Lower leg skin (tissue), 3 donors: Measurements from ENCODE around the gene NKD1.

ENCODE experiments used
- POLR2A ChIP-seq, 2 donors: fragments of 450-650 bp; IDR thresholded peaks; one replicate each; pipeline ENCODE4 v1.6.1; 2016 to 2017; ENCODE audit warnings: antibody characterized with exemption in 2 of 2, mild to moderate bottlenecking in 1 of 2, moderate library complexity in 1 of 2
- TF ChIP-seq, protein P1 (sequence below), 3 donors: fragments of 450-650 bp; IDR thresholded peaks; one replicate each; pipeline ENCODE4 v1.5.1; 2016; ENCODE audit warnings: antibody characterized with exemption in 3 of 3, mild to moderate bottlenecking in 3 of 3, moderate library complexity in 2 of 3

DNA sequence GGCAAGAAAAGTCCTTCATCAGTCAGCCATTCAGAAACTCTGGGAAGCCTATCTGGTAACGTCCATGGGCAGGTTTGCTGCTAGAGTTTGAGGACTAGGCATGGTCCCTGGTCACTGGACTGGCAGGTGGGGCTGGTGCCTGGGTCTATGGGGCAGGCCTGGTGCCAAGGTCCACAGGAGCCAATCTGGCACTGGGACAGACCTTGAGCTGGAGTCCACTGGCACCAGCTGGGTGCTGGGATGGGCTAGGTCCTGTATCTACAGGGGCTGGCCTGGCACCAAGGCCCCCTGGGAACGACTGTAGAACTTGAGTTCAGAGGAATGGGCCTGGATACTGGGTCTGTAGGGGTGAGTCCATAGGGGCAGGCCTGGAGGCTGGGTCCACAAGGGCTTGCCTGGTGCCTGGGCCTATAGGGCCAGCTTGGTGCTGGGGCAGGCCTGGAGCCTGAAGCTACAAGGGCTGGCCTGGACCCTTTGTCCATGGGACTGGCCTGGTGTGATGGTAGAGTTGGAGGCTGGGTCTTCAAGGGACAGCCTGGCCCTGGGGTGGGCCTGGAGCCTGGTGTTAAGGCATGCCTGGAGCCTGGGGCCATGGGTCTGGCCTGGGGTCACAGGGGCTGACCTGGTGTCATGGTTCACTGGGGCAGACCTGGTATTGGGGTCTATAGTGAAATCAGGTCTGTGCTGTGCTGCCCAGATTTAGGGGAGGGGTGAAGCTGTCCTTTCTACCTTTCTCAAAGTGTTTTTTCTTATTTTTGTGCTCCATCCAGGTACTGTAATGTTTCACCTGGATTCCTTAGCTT, 30.5 kb upstream of the NKD1 start:
- TF ChIP-seq, protein P1, sequence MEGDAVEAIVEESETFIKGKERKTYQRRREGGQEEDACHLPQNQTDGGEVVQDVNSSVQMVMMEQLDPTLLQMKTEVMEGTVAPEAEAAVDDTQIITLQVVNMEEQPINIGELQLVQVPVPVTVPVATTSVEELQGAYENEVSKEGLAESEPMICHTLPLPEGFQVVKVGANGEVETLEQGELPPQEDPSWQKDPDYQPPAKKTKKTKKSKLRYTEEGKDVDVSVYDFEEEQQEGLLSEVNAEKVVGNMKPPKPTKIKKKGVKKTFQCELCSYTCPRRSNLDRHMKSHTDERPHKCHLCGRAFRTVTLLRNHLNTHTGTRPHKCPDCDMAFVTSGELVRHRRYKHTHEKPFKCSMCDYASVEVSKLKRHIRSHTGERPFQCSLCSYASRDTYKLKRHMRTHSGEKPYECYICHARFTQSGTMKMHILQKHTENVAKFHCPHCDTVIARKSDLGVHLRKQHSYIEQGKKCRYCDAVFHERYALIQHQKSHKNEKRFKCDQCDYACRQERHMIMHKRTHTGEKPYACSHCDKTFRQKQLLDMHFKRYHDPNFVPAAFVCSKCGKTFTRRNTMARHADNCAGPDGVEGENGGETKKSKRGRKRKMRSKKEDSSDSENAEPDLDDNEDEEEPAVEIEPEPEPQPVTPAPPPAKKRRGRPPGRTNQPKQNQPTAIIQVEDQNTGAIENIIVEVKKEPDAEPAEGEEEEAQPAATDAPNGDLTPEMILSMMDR (IDR thresholded peaks at IDR 0.05): no peak
- TF ChIP-seq POLR2A (IDR thresholded peaks at IDR 0.05): no peak
